Naive B cell (primary cell): Measurements from ENCODE around the gene WDR82. TPM values are rescaled to one million over a fixed set of nuclear protein-coding genes. Genes with fewer than 3 reads are reported as not detected.
A peak's percentile ranks its signal among the peaks of the same experiment; 100 is the strongest.

Experiments
- ATAC-seq, 2 donors: fragments of 150-1000 bp; cut with Tn5 transposase; 2 replicates each; pipeline ENCODE4 v1.10.0; 2021; ENCODE audit warnings: low read depth in 2 of 2, mild to moderate bottlenecking in 2 of 2, moderate library complexity in 2 of 2
- DNase-seq: peaks from one replicate; pipeline ENCODE4 v3.0.0; 2022
- H3K27ac Mint-ChIP-seq, 6 donors: one replicate each; pipeline ENCODE4 v1.8.0; 2020 to 2022; ENCODE audit warnings: mild to moderate bottlenecking in 6 of 6, mixed read lengths in 6 of 6, moderate library complexity in 5 of 6, inconsistent platforms in 2 of 6
- H3K27me3 Mint-ChIP-seq, 3 donors: one replicate each; pipeline ENCODE4 v1.8.0; 2021 to 2022; ENCODE audit warnings: mixed read lengths in 3 of 3, mild to moderate bottlenecking in 1 of 3
- H3K36me3 Mint-ChIP-seq, 2 donors: one replicate each; pipeline ENCODE4 v1.8.0; 2020 to 2022; ENCODE audit warnings: mixed read lengths in 2 of 2, inconsistent platforms in 1 of 2, mild to moderate bottlenecking in 1 of 2
- H3K4me1 Mint-ChIP-seq, 3 donors: one replicate each; pipeline ENCODE4 v1.8.0; 2020 to 2022; ENCODE audit warnings: mixed read lengths in 3 of 3, inconsistent platforms in 1 of 3, mild to moderate bottlenecking in 1 of 3, moderate library complexity in 1 of 3
- H3K4me3 Mint-ChIP-seq, 8 donors: one replicate each; pipeline ENCODE4 v1.8.0; 2020 to 2022; ENCODE audit warnings: mild to moderate bottlenecking in 8 of 8, mixed read lengths in 8 of 8, moderate library complexity in 8 of 8, inconsistent platforms in 2 of 8
- H3K9me3 Mint-ChIP-seq, 7 donors: one replicate each; pipeline ENCODE4 v1.8.0; 2020 to 2022; ENCODE audit warnings: mixed read lengths in 7 of 7, mild to moderate bottlenecking in 5 of 7, inconsistent platforms in 2 of 7, moderate library complexity in 1 of 7
- polyA plus RNA-seq, 6 donors: library from polyadenylated mRNA; unstranded; fragments of 300-500 nt; fragmentation: Illumina TruSeq; gene quantifications; one replicate each; pipeline ENCODE4 v1.2.3, GENCODE V29; 2021; ENCODE audit warnings: low read depth in 6 of 6

Gene WDR82
- polyA plus RNA-seq, 6 donors from 2014 or later: 24.0 to 71.6 (median 58.9) TPM

- peak within 1 kb of the TSS in 6 of 8 donors; percentile 38 to 79 (median 64) for H3K4me3 Mint-ChIP-seq
- peaks cover 28 to 42% (median 40%) of the 10 kb centered on the region in 3 donors for H3K4me1 Mint-ChIP-seq
- H3K36me3 Mint-ChIP-seq: no peaks in the 10 kb centered on the region
- peak within 1 kb of the TSS in 3 of 6 donors; percentile 40 to 88 (median 72) for H3K27ac Mint-ChIP-seq
- no peaks in the 10 kb centered on the region for H3K27me3 Mint-ChIP-seq
- H3K9me3 Mint-ChIP-seq: no peaks in the 10 kb centered on the region
- ATAC-seq (no peak), DNase-seq (no peak)
Measured at GRCh38 chr3:52315977-52316764, 37.7 kb upstream of the WDR82 start, which contains the start of gene DNAH1. Gene DNAH1, plus strand, starts transcription at chr3:52316319. Its CDS starts 6,124 bp downstream, at chr3:52322443.

DNA sequence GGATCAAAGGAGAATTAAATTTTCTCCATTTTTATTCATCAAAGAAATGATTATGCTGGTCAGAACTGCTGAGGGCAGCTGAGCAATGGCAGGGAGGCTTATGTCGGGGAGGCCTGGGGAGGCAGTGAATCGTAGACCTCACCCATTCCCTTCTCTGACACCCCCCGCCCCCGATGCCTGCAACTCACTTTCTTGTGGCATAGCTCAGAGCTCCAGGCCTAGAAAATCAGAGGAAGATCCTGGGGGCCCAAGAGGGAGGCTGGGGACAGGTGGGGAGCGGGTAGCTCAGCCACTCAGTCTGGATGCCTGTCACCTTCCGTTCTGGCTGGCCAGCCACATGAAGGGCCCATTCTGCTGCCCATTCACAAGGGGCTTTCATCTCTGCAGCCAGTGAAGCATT is 36.6 kb upstream of the WDR82 start:
- Mint-ChIP-seq H3K4me1 (peaks cover 38 to 54% (median 52%) of the 10 kb centered on the region in 3 donors), H3K9me3 (no peaks in the 10 kb centered on the region), H3K4me3 (no peak overlapping the region), H3K36me3 (peaks cover 0 to 3% of the 10 kb centered on the region in 2 donors), H3K27me3 (no peaks in the 10 kb centered on the region), H3K27ac (peak overlapping the region in 4 of 6 donors; percentile 16 to 95 (median 62))
- DNase-seq (no peak), ATAC-seq (no peak)

- Mint-ChIP-seq H3K4me1 (peaks cover 41 to 59% (median 55%) of the 10 kb centered on the region in 3 donors), H3K4me3 (peak overlapping the region in 2 of 8 donors; percentile 7 to 47), H3K36me3 (peaks cover 0 to 7% of the 10 kb centered on the region in 2 donors), H3K9me3 (no peaks in the 10 kb centered on the region), H3K27ac (peak overlapping the region in 5 of 6 donors; percentile 16 to 95 (median 88)), H3K27me3 (no peaks in the 10 kb centered on the region)
- no peak for DNase-seq
- ATAC-seq: no peak
Measured at GRCh38 chr3:52314489-52314888, 36.0 kb upstream of the WDR82 start.

DNA sequence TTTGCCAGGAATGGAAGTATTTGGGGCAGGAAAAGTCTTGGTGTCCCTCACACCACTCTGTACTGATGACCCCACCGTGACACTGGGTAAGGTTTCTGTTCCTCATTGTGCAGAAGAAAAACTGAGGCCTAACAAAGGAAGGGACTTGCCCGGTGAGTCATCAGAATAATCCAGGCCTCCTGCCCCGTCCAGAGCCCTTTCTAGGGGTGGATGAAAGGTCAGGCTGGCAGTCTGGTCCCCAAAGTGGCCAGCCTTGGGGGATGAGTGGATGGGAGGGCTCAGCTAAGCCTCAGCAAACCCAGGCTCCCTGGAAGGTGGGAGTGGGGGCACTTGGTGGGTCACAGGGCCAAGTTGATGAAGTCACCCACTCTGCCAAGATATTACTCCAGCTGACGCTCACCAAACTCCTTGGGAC is 35.3 kb upstream of the WDR82 start:
- Mint-ChIP-seq H3K36me3 (peaks cover 0 to 7% of the 10 kb centered on the region in 2 donors), H3K27ac (peak overlapping the region; percentile 84 to 96 (median 90)), H3K4me3 (peak overlapping the region in 5 of 8 donors; percentile 15 to 70 (median 53)), H3K27me3 (no peaks in the 10 kb centered on the region), H3K9me3 (no peaks in the 10 kb centered on the region), H3K4me1 (peaks cover 46 to 62% (median 56%) of the 10 kb centered on the region in 3 donors)
- ATAC-seq (peak; percentile 82), DNase-seq (peak; percentile 68)

- DNase-seq (no peak), ATAC-seq (no peak)
- Mint-ChIP-seq H3K36me3 (peaks cover 0 to 7% of the 10 kb centered on the region in 2 donors), H3K27me3 (no peaks in the 10 kb centered on the region), H3K4me3 (peak overlapping the region in 6 of 8 donors; percentile 15 to 70 (median 37)), H3K27ac (peak overlapping the region; percentile 84 to 96 (median 90)), H3K9me3 (no peaks in the 10 kb centered on the region), H3K4me1 (peaks cover 47 to 67% (median 58%) of the 10 kb centered on the region in 3 donors)
Measured at GRCh38 chr3:52313188-52313773, 34.8 kb upstream of the WDR82 start.

DNA sequence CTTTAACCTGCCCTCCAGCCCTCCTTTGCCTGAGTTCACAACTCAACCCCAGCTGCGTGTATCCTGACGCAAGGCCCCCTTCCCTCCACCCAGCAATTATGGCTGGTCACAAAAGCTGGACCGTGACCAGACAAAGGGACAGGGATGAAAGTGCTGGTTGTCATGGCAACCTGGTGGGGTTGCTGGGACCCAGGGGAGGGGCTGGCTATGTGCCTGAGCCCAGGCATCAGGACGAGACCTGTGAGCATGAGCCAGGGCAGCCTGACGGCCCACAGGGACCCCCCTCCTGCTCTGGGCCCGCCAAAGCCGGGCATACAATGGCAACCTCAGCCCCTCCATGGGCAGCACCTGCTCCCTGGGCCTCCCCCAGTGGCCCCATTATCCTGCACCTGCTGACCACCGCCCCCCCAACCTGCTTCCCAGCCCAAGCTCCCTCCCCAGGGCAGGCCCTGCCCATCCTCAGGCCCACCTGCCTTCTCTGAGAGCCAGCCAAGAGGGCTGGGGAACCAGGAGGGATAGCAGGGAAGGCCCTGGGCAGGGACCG is 33.2 kb upstream of the WDR82 start:
- Mint-ChIP-seq H3K27me3 (no peaks in the 10 kb centered on the region), H3K9me3 (no peaks in the 10 kb centered on the region), H3K27ac (peak overlapping the region in 4 of 6 donors; percentile 59 to 90 (median 86)), H3K4me3 (no peak overlapping the region), H3K4me1 (peaks cover 43 to 62% (median 55%) of the 10 kb centered on the region in 3 donors), H3K36me3 (peaks cover 0 to 7% of the 10 kb centered on the region in 2 donors)
- ATAC-seq (no peak), DNase-seq (no peak)

DNA sequence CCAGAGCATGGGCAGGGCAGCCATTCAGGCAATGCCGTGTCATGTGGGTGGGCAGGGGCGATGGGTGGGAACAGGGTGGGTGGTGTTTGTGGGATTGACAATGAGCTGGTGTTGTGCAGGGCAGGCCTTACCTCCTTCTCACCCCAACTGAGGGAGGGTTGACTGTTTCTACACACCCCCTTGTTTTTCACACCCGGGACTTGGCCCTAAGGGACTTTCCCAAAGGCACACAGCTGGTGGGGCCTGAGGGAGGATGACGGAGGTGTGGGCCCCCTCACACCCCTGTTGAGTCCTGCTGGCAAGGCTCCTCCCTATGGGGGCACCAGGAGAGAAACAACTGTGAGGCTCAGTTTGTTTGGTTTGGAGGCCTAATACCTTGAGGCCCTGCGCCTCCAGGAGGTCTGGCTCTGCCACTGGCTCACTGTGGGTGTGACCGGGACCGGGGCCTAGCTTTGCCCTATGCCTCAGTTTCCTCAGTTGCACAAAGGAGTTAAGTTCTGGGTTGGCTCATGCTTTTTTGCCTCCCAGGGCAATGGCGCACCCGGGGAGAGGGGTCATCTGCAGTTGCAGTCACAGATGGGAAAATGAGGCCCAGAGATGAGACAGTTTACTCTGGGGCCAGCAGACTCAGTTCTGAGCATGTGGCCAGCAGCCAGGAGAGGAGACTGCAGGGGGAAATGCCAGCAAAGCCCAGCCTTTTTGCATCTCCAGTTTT is 32.6 kb upstream of the WDR82 start:
- peak; percentile 77 to 81 for ATAC-seq
- Mint-ChIP-seq H3K4me3 (peak overlapping the region in 1 of 8 donors; percentile 64), H3K27me3 (no peaks in the 10 kb centered on the region), H3K9me3 (no peaks in the 10 kb centered on the region), H3K4me1 (peaks cover 47 to 64% (median 55%) of the 10 kb centered on the region in 3 donors), H3K36me3 (peaks cover 0 to 12% of the 10 kb centered on the region in 2 donors), H3K27ac (peak overlapping the region; percentile 52 to 90 (median 86))
- peak; percentile 61 for DNase-seq

DNA sequence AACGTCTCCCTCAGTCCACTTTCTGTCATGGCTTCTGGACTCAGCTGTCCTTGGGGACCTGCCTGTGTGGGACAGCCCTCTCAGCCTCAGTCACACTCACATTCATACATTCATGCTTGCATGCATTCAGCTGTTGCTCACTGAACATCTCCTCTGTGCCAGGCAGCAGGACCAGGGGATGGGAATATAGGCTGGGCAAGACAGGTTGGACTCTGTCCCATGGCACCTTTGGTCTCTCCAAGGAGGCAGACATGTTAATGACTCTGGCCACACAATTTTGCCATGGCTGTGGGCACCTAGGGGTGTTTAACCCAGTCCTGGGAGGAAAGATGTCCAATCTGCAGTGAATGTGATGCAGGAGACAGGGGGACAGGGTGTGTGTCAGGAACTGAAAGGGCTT is 29.9 kb upstream of the WDR82 start:
- Mint-ChIP-seq H3K27ac (peak overlapping the region in 5 of 6 donors; percentile 6 to 88 (median 69)), H3K4me3 (no peak overlapping the region), H3K36me3 (peaks cover 4 to 18% of the 10 kb centered on the region in 2 donors), H3K9me3 (no peaks in the 10 kb centered on the region), H3K27me3 (no peaks in the 10 kb centered on the region), H3K4me1 (peaks cover 38 to 50% (median 49%) of the 10 kb centered on the region in 3 donors)
- ATAC-seq (no peak), DNase-seq (no peak)

DNA sequence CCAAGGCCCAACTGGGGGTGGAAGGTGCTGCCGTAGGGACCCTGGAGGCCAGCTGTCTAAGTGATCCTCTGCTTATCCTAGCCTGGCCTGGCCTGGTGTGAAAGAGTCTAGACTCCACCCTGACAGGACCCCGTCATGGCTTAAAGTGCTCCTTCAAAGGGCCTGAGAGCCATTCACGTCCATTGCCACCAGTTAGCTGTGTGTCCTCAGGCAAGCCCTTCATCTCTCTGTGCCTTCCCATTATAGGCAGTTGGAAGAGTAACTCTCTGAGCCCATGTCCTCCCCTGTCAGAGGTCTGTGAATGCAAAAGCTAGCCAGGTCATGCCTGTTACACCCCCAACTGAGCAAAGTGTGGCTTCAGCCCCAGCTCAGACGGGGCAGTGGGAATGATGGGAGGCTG is 28.5 kb upstream of the WDR82 start:
- Mint-ChIP-seq H3K36me3 (peaks cover 4 to 18% of the 10 kb centered on the region in 2 donors), H3K9me3 (no peaks in the 10 kb centered on the region), H3K4me3 (no peak overlapping the region), H3K4me1 (peaks cover 38 to 44% (median 41%) of the 10 kb centered on the region in 3 donors), H3K27me3 (no peaks in the 10 kb centered on the region), H3K27ac (peak overlapping the region in 1 of 6 donors; percentile 77)
- no peak for ATAC-seq
- DNase-seq: no peak

- Mint-ChIP-seq H3K27me3 (no peaks in the 10 kb centered on the region), H3K4me1 (peaks cover 35 to 37% (median 36%) of the 10 kb centered on the region in 3 donors), H3K4me3 (no peak overlapping the region), H3K27ac (peak overlapping the region in 2 of 6 donors; percentile 4 to 40), H3K9me3 (no peaks in the 10 kb centered on the region), H3K36me3 (peaks cover 4 to 18% of the 10 kb centered on the region in 2 donors)
- ATAC-seq (no peak), DNase-seq (no peak)
Measured at GRCh38 chr3:52305926-52306325, 27.5 kb upstream of the WDR82 start.

GRCh38 chr3:52303811-52304210 is 25.4 kb upstream of the WDR82 start:
- H3K9me3 Mint-ChIP-seq: no peaks in the 10 kb centered on the region
- H3K4me1 Mint-ChIP-seq: peaks cover 19 to 35% (median 29%) of the 10 kb centered on the region in 3 donors
- H3K27ac Mint-ChIP-seq: no peak overlapping the region
- DNase-seq (no peak), ATAC-seq (no peak)
- H3K36me3 Mint-ChIP-seq: peaks cover 4 to 10% of the 10 kb centered on the region in 2 donors
- H3K4me3 Mint-ChIP-seq: no peak overlapping the region
- H3K27me3 Mint-ChIP-seq: no peaks in the 10 kb centered on the region

DNA sequence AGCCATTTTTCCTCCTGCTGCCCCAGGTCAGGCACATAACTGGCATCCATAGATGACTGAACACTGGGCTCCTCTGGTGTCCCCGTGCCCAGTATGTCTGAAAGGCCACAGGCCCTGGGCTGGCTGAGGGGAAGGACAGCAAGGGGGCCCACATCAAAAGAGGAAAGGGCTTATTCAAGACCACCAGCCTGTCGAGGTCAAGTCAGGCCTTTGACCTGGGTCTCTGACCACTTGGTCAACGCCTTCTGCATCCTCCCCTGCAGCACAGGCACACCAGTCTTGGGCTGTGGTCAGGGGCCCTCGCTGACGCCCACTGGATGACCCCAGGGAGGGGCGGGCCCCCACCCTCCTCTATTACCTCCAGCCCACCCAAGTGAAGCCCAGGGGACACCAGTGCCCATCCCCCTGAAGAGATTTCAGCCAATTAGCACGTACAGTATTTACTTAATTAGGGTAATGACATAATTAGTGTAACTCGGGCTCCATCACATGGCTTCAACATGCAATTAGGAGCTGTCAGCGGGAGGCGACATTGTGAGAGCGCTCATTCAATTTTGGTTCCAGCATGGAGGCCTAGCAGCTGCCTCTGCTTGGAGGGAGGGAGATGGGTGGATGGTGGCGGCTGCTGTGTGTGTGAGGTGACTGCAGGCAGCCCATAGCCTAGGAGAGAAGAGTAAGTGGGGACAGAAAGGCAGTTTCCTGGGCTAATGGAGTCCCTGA is 24.1 kb upstream of the WDR82 start:
- DNase-seq: no peak
- Mint-ChIP-seq H3K27ac (peak overlapping the region in 1 of 6 donors; percentile 18), H3K9me3 (no peaks in the 10 kb centered on the region), H3K27me3 (no peaks in the 10 kb centered on the region), H3K4me1 (peaks cover 11 to 31% (median 25%) of the 10 kb centered on the region in 3 donors), H3K36me3 (peaks cover 4 to 10% of the 10 kb centered on the region in 2 donors), H3K4me3 (no peak overlapping the region)
- ATAC-seq: no peak
